ENCODE measurements around the gene VIL1.

GRCh38 chr2:218471036-218471435, 52.1 kb downstream of the VIL1 start:
- TF ChIP-seq, protein P1, sequence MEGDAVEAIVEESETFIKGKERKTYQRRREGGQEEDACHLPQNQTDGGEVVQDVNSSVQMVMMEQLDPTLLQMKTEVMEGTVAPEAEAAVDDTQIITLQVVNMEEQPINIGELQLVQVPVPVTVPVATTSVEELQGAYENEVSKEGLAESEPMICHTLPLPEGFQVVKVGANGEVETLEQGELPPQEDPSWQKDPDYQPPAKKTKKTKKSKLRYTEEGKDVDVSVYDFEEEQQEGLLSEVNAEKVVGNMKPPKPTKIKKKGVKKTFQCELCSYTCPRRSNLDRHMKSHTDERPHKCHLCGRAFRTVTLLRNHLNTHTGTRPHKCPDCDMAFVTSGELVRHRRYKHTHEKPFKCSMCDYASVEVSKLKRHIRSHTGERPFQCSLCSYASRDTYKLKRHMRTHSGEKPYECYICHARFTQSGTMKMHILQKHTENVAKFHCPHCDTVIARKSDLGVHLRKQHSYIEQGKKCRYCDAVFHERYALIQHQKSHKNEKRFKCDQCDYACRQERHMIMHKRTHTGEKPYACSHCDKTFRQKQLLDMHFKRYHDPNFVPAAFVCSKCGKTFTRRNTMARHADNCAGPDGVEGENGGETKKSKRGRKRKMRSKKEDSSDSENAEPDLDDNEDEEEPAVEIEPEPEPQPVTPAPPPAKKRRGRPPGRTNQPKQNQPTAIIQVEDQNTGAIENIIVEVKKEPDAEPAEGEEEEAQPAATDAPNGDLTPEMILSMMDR (IDR thresholded peaks at IDR 0.05; ENCODE audit: insufficient read depth, low read depth, low read length), result no peak
- no peak for TF ChIP-seq EZH2 (IDR thresholded peaks at IDR 0.05; ENCODE audit: insufficient read depth, low read length)

All from astrocyte (in vitro differentiated cells and primary cell).